GM23248 (cell line): ENCODE measurements around the gene ZNF521.

Experiments
- EZH2 ChIP-seq: fragments of 200-600 bp; sonication (generic); IDR thresholded peaks from 2 replicates; pipeline ENCODE4 v1.6.1; 2018; ENCODE audit warnings: antibody characterized with exemption, mild to moderate bottlenecking; ENCODE audit not compliant: insufficient read depth, poor library complexity, severe bottlenecking
- EZH2phosphoT487 ChIP-seq: fragments of 200-600 bp; sonication (generic); IDR thresholded peaks from 2 replicates; pipeline ENCODE4 v1.6.1; 2018; ENCODE audit warnings: antibody characterized with exemption, moderate library complexity, mild to moderate bottlenecking, low read depth; ENCODE audit not compliant: insufficient read depth

- TF ChIP-seq EZH2 (no peak), EZH2phosphoT487 (no peak)
Observed at GRCh38 chr18:25229920-25230319, 122.0 kb downstream of the ZNF521 start.
